Activated effector memory CD4-positive, alpha-beta T cell treated with anti-CD3 and anti-CD28 coated beads, Interleukin-2, amount 50 U/mL, for 16 hours (primary cell): ENCODE data around the gene CAST.
A peak's percentile ranks its signal among the peaks of the same experiment; 100 is the strongest.

Experiments used
- DNase-seq: peaks from one replicate; pipeline ENCODE4 v3.0.0-alpha.2; 2020

The CAST gene

GRCh38 chr5:96677496-96677895 is 15.3 kb downstream of the CAST start:
- no peak for DNase-seq

GRCh38 chr5:96679293-96679692 is 17.1 kb downstream of the CAST start:
- no peak for DNase-seq

- DNase-seq, result no peak
Observed at GRCh38 chr5:96680759-96681470, 18.7 kb downstream of the CAST start.

- no peak for DNase-seq
Observed at GRCh38 chr5:96683392-96683791, 21.2 kb downstream of the CAST start.

- no peak for DNase-seq
Observed at GRCh38 chr5:96683810-96684209, 21.6 kb downstream of the CAST start.

- DNase-seq, result no peak
Observed at GRCh38 chr5:96687080-96687479, 24.9 kb downstream of the CAST start.

- DNase-seq, result no peak
Observed at GRCh38 chr5:96687812-96688453, 25.8 kb downstream of the CAST start.

- no peak for DNase-seq
Observed at GRCh38 chr5:96690861-96691260, 28.7 kb downstream of the CAST start.

GRCh38 chr5:96691503-96692303 is 29.5 kb downstream of the CAST start:
- no peak for DNase-seq

- no peak for DNase-seq
Observed at GRCh38 chr5:96692441-96692840, 30.3 kb downstream of the CAST start.

- no peak for DNase-seq
Observed at GRCh38 chr5:96699186-96699820, 37.1 kb downstream of the CAST start.

GRCh38 chr5:96702503-96703383 is 40.6 kb downstream of the CAST start:
- peak; percentile 94 for DNase-seq

- DNase-seq, result no peak
Observed at GRCh38 chr5:96703384-96703920, 41.3 kb downstream of the CAST start.

GRCh38 chr5:96703995-96704394 is 41.8 kb downstream of the CAST start:
- no peak for DNase-seq

- no peak for DNase-seq
Observed at GRCh38 chr5:96706433-96707111, 44.4 kb downstream of the CAST start.

- DNase-seq, result no peak
Observed at GRCh38 chr5:96708600-96708999, 46.4 kb downstream of the CAST start.

- DNase-seq, result no peak
Observed at GRCh38 chr5:96709152-96709821, 47.1 kb downstream of the CAST start.

GRCh38 chr5:96712100-96712746 is 50.0 kb downstream of the CAST start:
- DNase-seq, result no peak

- no peak for DNase-seq
Observed at GRCh38 chr5:96714450-96714849, 52.3 kb downstream of the CAST start.

- peak; percentile 66 for DNase-seq
Observed at GRCh38 chr5:96714951-96715451, 52.8 kb downstream of the CAST start.
